H1 (cell line): ENCODE measurements around the gene SNX17. TPM values are rescaled to one million over a fixed set of nuclear protein-coding genes. Genes with fewer than 3 reads are reported as not detected.
A peak's percentile ranks its signal among the peaks of the same experiment; 100 is the strongest.

Source experiments
- CTCF ChIA-PET: fragments of 300-600 bp; sonication (Branson Sonifier 250); formaldehyde crosslinking; loops from one replicate; lab custom pipeline; 2021; ENCODE audit not compliant: partially characterized antibody; lab: Charles Lee
- POLR2A ChIA-PET: fragments of 300-600 bp; sonication (Branson Sonifier 250); formaldehyde crosslinking; loops from one replicate; lab custom pipeline; 2021; ENCODE audit warnings: inconsistent platforms; ENCODE audit not compliant: partially characterized antibody; lab: Charles Lee
- DNase-seq, 2 experiments: peaks; one replicate each; pipeline versions ENCODE4 v3.0.0 to v3.0.0-alpha.2; 2010 to 2022; ENCODE audit warnings: low spot score in 2 of 2, low read depth in 1 of 2, mixed read lengths in 1 of 2
- FAIRE-seq: peaks from 2 replicates; lab custom pipeline; 2011; peaks lifted over from hg19 to GRCh38; lab: Jason Lieb, UNC
- H2AFZ ChIP-seq: 2 replicates; pipeline ENCODE4 v1.8.1; 2012; ENCODE audit warnings: low read length, inconsistent platforms
- H2AK5ac ChIP-seq: 2 replicates; pipeline ENCODE4 v1.6.1; 2013; ENCODE audit warnings: low read depth, low read length
- H2BK120ac ChIP-seq: replicated peaks from 2 replicates; pipeline ENCODE3; 2013; ENCODE audit warnings: low read depth, low read length, inconsistent platforms
- H2BK12ac ChIP-seq: 2 replicates; pipeline ENCODE4 v1.6.1; 2013; ENCODE audit warnings: low read depth, low read length
- H2BK15ac ChIP-seq: 2 replicates; pipeline ENCODE4 v1.6.1; 2013; ENCODE audit warnings: low read length
- H2BK20ac ChIP-seq: 2 replicates; pipeline ENCODE4 v1.6.1; 2013; ENCODE audit warnings: low read length
- H2BK5ac ChIP-seq: 2 replicates; pipeline ENCODE4 v1.6.1; 2013; ENCODE audit warnings: low read depth, low read length
- H3K14ac ChIP-seq: 2 replicates; pipeline ENCODE4 v1.6.1; 2013; ENCODE audit warnings: inconsistent platforms; ENCODE audit not compliant: insufficient read length
- H3K18ac ChIP-seq: 2 replicates; pipeline ENCODE4 v1.6.1; 2013; ENCODE audit warnings: low read length; ENCODE audit errors: extremely low read depth
- H3K23ac ChIP-seq: 2 replicates; pipeline ENCODE4 v1.6.1; 2013; ENCODE audit warnings: inconsistent platforms; ENCODE audit not compliant: insufficient read length
- H3K23me2 ChIP-seq: 2 replicates; pipeline ENCODE4 v1.6.1; 2013; ENCODE audit warnings: low read depth, low read length
- H3K27ac ChIP-seq: 2 replicates; pipeline ENCODE4 v1.6.1; 2011; ENCODE audit warnings: low read depth, low read length, inconsistent platforms
- H3K27me3 ChIP-seq, 4 experiments: replicated peaks in 1 of 4; 1 replicate in 1 of 4; 2 replicates in 3 of 4; pipeline versions ENCODE4 v1.6.1 to v1.8.1; 2011 to 2013; ENCODE audit warnings: low read length in 3 of 4, mild to moderate bottlenecking in 3 of 4, inconsistent platforms in 2 of 4, mixed read lengths in 2 of 4, moderate library complexity in 1 of 4; ENCODE audit not compliant: control insufficient read depth in 3 of 4, insufficient read depth in 3 of 4; ENCODE audit errors: extremely low read depth in 1 of 4
- H3K36me3 ChIP-seq, 4 experiments: 2 replicates each; pipeline versions ENCODE4 v1.6.1 to v1.8.1; 2011 to 2013; ENCODE audit warnings: mild to moderate bottlenecking in 4 of 4, low read length in 3 of 4, moderate library complexity in 2 of 4, control low read depth in 1 of 4, inconsistent platforms in 1 of 4; ENCODE audit not compliant: insufficient read depth in 4 of 4, control insufficient read depth in 2 of 4
- H3K4ac ChIP-seq: replicated peaks from 2 replicates; pipeline ENCODE3; 2013; ENCODE audit warnings: low read length, low read depth, mixed read lengths, inconsistent platforms; ENCODE audit not compliant: insufficient read length
- H3K4me1 ChIP-seq, 4 experiments: replicated peaks in 1 of 4; 1 replicate in 1 of 4; 2 replicates in 3 of 4; pipeline versions ENCODE4 v1.6.1 to v1.8.1; 2011 to 2013; ENCODE audit warnings: low read length in 3 of 4, inconsistent platforms in 2 of 4, mixed read lengths in 1 of 4; ENCODE audit not compliant: insufficient read depth in 4 of 4, control insufficient read depth in 3 of 4
- H3K4me2 ChIP-seq, 2 experiments: 2 replicates each; pipeline versions ENCODE4 v1.6.1 to v1.8.1; 2011 to 2013; ENCODE audit warnings: low read depth in 2 of 2, low read length in 2 of 2, control low read depth in 1 of 2, inconsistent platforms in 1 of 2, mild to moderate bottlenecking in 1 of 2; ENCODE audit not compliant: insufficient read depth in 1 of 2
- H3K4me3 ChIP-seq, 4 experiments: fragments of 200-600, 300-600 bp in 1 of 4; sonication (generic), shearing (Covaris generic), sonication (Bioruptor Twin) in 1 of 4; 2 replicates each; pipeline versions ENCODE4 v1.5.1 to v1.8.1; 2011 to 2016; ENCODE audit warnings: low read length in 4 of 4, low read depth in 3 of 4, control low read depth in 2 of 4, inconsistent platforms in 2 of 4, mild to moderate bottlenecking in 2 of 4, mixed read lengths in 1 of 4, moderate library complexity in 1 of 4; ENCODE audit not compliant: insufficient read depth in 2 of 4; ENCODE audit errors: extremely low read depth in 1 of 4
- H3K56ac ChIP-seq: replicated peaks from 2 replicates; pipeline ENCODE3; 2013; ENCODE audit warnings: low read depth, mild to moderate bottlenecking, mixed read lengths, low read length, inconsistent platforms; ENCODE audit not compliant: insufficient read length
- H3K79me1 ChIP-seq: 2 replicates; pipeline ENCODE4 v1.6.1; 2013; ENCODE audit warnings: low read depth, low read length, control low read depth
- H3K79me2 ChIP-seq, 2 experiments: 2 replicates each; pipeline versions ENCODE4 v1.6.1 to v1.8.1; 2012 to 2013; ENCODE audit warnings: low read length in 2 of 2, mild to moderate bottlenecking in 2 of 2, inconsistent platforms in 1 of 2; ENCODE audit not compliant: insufficient read depth in 2 of 2, control insufficient read depth in 1 of 2
- H3K9ac ChIP-seq, 4 experiments: replicated peaks in 1 of 4; 1 replicate in 1 of 4; 2 replicates in 3 of 4; pipeline versions ENCODE4 v1.6.1 to v1.8.1; 2011 to 2013; ENCODE audit warnings: low read depth in 3 of 4, low read length in 3 of 4, control low read depth in 2 of 4, mild to moderate bottlenecking in 2 of 4, moderate library complexity in 2 of 4, inconsistent platforms in 1 of 4; ENCODE audit errors: extremely low read depth in 1 of 4
- H3K9me3 ChIP-seq, 2 experiments: 2 replicates each; pipeline versions ENCODE4 v1.6.1 to v1.8.1; 2012 to 2013; ENCODE audit warnings: mild to moderate bottlenecking in 2 of 2, moderate library complexity in 2 of 2, control low read depth in 1 of 2, inconsistent platforms in 1 of 2, low read depth in 1 of 2, low read length in 1 of 2, mixed read lengths in 1 of 2; ENCODE audit not compliant: insufficient read depth in 2 of 2
- H4K20me1 ChIP-seq, 2 experiments: replicated peaks in 1 of 2; 2 replicates each; pipeline versions ENCODE3 to v1.8.1; 2011 to 2013; ENCODE audit warnings: inconsistent platforms in 2 of 2, low read length in 2 of 2, mild to moderate bottlenecking in 1 of 2; ENCODE audit not compliant: insufficient read depth in 2 of 2, control insufficient read depth in 1 of 2
- H4K5ac ChIP-seq: 2 replicates; pipeline ENCODE4 v1.6.1; 2013; ENCODE audit warnings: low read length, low read depth, mixed read lengths, inconsistent platforms; ENCODE audit not compliant: insufficient read length
- H4K8ac ChIP-seq: 2 replicates; pipeline ENCODE4 v1.8.0; 2013; ENCODE audit warnings: mild to moderate bottlenecking, moderate library complexity, low read length, inconsistent platforms; ENCODE audit not compliant: insufficient read depth; ENCODE audit errors: extremely low read depth
- H4K91ac ChIP-seq: replicated peaks from 2 replicates; pipeline ENCODE3; 2013; ENCODE audit warnings: low read length, mixed read lengths, inconsistent platforms; ENCODE audit not compliant: insufficient read length
- ATF3 ChIP-seq: IDR thresholded peaks from 2 replicates; pipeline ENCODE4 v1.6.1; 2011; ENCODE audit warnings: low read depth, mild to moderate bottlenecking, low read length; ENCODE audit not compliant: insufficient read depth
- BACH1 ChIP-seq: IDR thresholded peaks from 2 replicates; pipeline ENCODE4 v1.6.1; 2012; ENCODE audit warnings: low read length, improper control_type of control experiment
- GABPA ChIP-seq: IDR thresholded peaks from 2 replicates; pipeline ENCODE4 v1.6.1; 2011; ENCODE audit warnings: mild to moderate bottlenecking, low read length, moderate library complexity, borderline replicate concordance; ENCODE audit not compliant: insufficient read depth
- MAFK ChIP-seq: IDR thresholded peaks from 2 replicates; pipeline ENCODE4 v1.6.1; 2012; ENCODE audit warnings: low read depth, mild to moderate bottlenecking, improper control_type of control experiment, low read length
- POLR2A ChIP-seq, 2 experiments: IDR thresholded peaks; 1 replicate in 1 of 2; 2 replicates in 1 of 2; pipeline ENCODE4 v1.6.1; 2011; ENCODE audit warnings: low read depth in 2 of 2, low read length in 2 of 2, mild to moderate bottlenecking in 2 of 2; ENCODE audit errors: control extremely low read depth in 1 of 2
- RBBP5 ChIP-seq: IDR thresholded peaks from 2 replicates; pipeline ENCODE4 v1.7.1; 2012; ENCODE audit warnings: low read depth, mild to moderate bottlenecking, inconsistent platforms, low read length, moderate library complexity, borderline replicate concordance
- SIN3A ChIP-seq, 2 experiments: IDR thresholded peaks in 1 of 2; conservative IDR thresholded peaks in 1 of 2; 2 replicates each; pipeline ENCODE4 v1.6.1; 2011 to 2012; ENCODE audit warnings: low read length in 2 of 2, improper control_type of control experiment in 1 of 2, low read depth in 1 of 2, mild to moderate bottlenecking in 1 of 2
- SIX5 ChIP-seq: IDR thresholded peaks from 2 replicates; pipeline ENCODE4 v1.6.1; 2011; ENCODE audit warnings: mild to moderate bottlenecking, low read depth, low read length
- WGBS, 2 experiments: shearing (Covaris generic) in 1 of 2; methylation state at CpG; one replicate each; pipeline versions ENCODE4 v1.1.6 to v1.1.7; 2013 to 2015; ENCODE audit warnings: low lambda C conversion rate in 2 of 2, mixed read lengths in 2 of 2, inconsistent platforms in 1 of 2, low coverage in 1 of 2, missing lambda C conversion rate in 1 of 2; ENCODE audit not compliant: insufficient replicate concordance in 2 of 2, insufficient coverage in 1 of 2, insufficient read length in 1 of 2; ENCODE audit errors: extremely low coverage in 1 of 2, missing lambda C conversion rate in 1 of 2; 5-methylcytosine and 5-hydroxymethylcytosine counted together
- polyA plus RNA-seq, 7 experiments: library from polyadenylated mRNA; depleted of rRNA in 3 of 7; stranded (reverse) in 5 of 7; unstranded in 2 of 7; fragments of >200 nt in 5 of 7; fragments of 200-250 nt in 2 of 7; gene quantifications; 1 replicate in 5 of 7; 2 replicates in 1 of 7; 4 replicates in 1 of 7; pipeline versions ENCODE4 v1.2.1 to v1.2.3, GENCODE V29; 2011 to 2013; ENCODE audit warnings: missing spikeins in 2 of 7, mixed read lengths in 2 of 7
- total RNA-seq: library from RNA; stranded (reverse); fragmentation: NEBNext Ultra II Directional; extraction: Animal tissue kit (Norgen Biotek cat#: 25700); gene quantifications from 2 replicates; pipeline ENCODE4 v1.2.1, GENCODE V29; 2021

The SNX17 gene
- total and polyA plus RNA-seq, 2 of the 8 experiments (the other 6 are each of a cell fraction or from before 2014, with no cell fraction given) = 54.9 to 66.2 TPM

- Histone ChIP-seq H3K23me2 (no peaks in the 10 kb centered on the region), H3K9ac (peak within 1 kb of the TSS; percentile 61 to 98 (median 96)), H3K23ac (no peak within 1 kb of the TSS), H3K36me3 (no peaks in the 10 kb centered on the region), H4K8ac (peak within 1 kb of the TSS; percentile 96), H2BK15ac (no peak within 1 kb of the TSS), H3K27me3 (no peaks in the 10 kb centered on the region), H3K18ac (peak within 1 kb of the TSS; percentile 89), H3K79me1 (no peaks in the 10 kb centered on the region; the same call in 1 of the 2 replicates), H4K20me1 (peaks cover 0 to 3% of the 10 kb centered on the region in 2 experiments), H3K4ac (peak within 1 kb of the TSS; percentile 81), H2BK120ac (no peak within 1 kb of the TSS), H3K56ac (peak within 1 kb of the TSS; percentile 91), H2BK5ac (peak within 1 kb of the TSS; percentile 94), H3K4me3 (peak within 1 kb of the TSS; percentile 68 to 97 (median 90)), H3K4me1 (peaks cover 0 to 12% (median 4%) of the 10 kb centered on the region in 4 experiments; a peak in 4 of 7 replicates), H2BK12ac (peak within 1 kb of the TSS; percentile 73), H3K14ac (no peak within 1 kb of the TSS), H3K27ac (peak within 1 kb of the TSS; percentile 95), H3K79me2 (peaks cover 11 to 57% of the 10 kb centered on the region in 2 experiments; a peak in 3 of 4 replicates), H3K4me2 (peak within 1 kb of the TSS; percentile 63 to 69), H2BK20ac (no peak within 1 kb of the TSS), H3K9me3 (no peaks in the 10 kb centered on the region), H4K91ac (peak within 1 kb of the TSS; percentile 96), H4K5ac (peak within 1 kb of the TSS; percentile 85), H2AK5ac (no peak within 1 kb of the TSS; the same call in 1 of the 2 replicates), H2AFZ (peak within 1 kb of the TSS; percentile 66; the same call in 1 of the 2 replicates)
- 2% methylated on average over 54 of the region's 67 CpGs; no CpG with 5 or more reads in 1 of the 2 experiments for WGBS, 2 experiments
- ChIA-PET CTCF (interaction anchor here (0.6 to 1.2 kb wide), 6 partner anchors 10 to 53 kb away, joined by 3 to 5 read pairs (median 3); no protein-coding TSS in a partner anchor), POLR2A (interaction anchor here (0.7 to 9.5 kb wide), 43 partner anchors 7 to 327 kb away, joined by 3 to 135 read pairs (median 4); partner anchors contain the start of genes CAD, EIF2B4, FNDC4 and MPV17)
- FAIRE-seq (no peak), DNase-seq (peak; percentile 92 to 93)
- TF ChIP-seq RBBP5 (peak; percentile 90), SIN3A (conservative IDR thresholded peaks at IDR 0.05 in 1 of 2, IDR thresholded peaks at IDR 0.05 in 1 of 2; ENCODE audit: low read depth in 1 of 2, low read length in 2 of 2) (peak; percentile 14 to 78; a peak in 2 of 4 replicates), POLR2A (IDR thresholded peaks at IDR 0.05; ENCODE audit: control extremely low read depth in 1 of 2, low read depth in 2 of 2, low read length in 2 of 2) (peak; percentile 59 to 91), MAFK (no peak), SIX5 (peak; percentile 40; the same call in 1 of the 2 replicates), BACH1 (no peak), ATF3 (peak; percentile 70; the same call in 1 of the 2 replicates), GABPA (no peak)
Measured at GRCh38 chr2:27356382-27357181, 13.8 kb upstream of the SNX17 start, which contains the start of gene GTF3C2. TSS of gene GTF3C2 (minus strand) at chr2:27356764. CDS start at chr2:27343554, 13,210 bp downstream.
